T-helper 2 cell treated with Interferon-gamma antibody and Interleukin-4, amounts not matched to agents 100 ng/mL and 5 ng/mL, for 36 hours (primary cell): ENCODE results near the gene CERKL. TPM values are rescaled to one million over a fixed set of nuclear protein-coding genes. Genes with fewer than 3 reads are reported as not detected.

ENCODE experiments used
- intact Hi-C: fragments of 100-400 bp; cut with micrococcal nuclease; formaldehyde crosslinking; loops from one replicate; pipeline ENCODE4 v1.15.1; 2023
- total RNA-seq: library from RNA; stranded (reverse); gene quantifications from 2 replicates; pipeline ENCODE4 v1.2.3, GENCODE V29; 2022

CERKL gene
- total RNA-seq, 1 donor from 2014 or later: 0.07 TPM

GRCh38 chr2:181678861-181679543 lies 22.1 kb upstream of the CERKL start:
- intact Hi-C loops: loop anchor here (5.0 kb wide), 1 partner anchor 107 kb away; no protein-coding TSS in a partner anchor

GRCh38 chr2:181677912-181678586 lies 21.1 kb upstream of the CERKL start:
- intact Hi-C loops: loop anchor here (5.0 kb wide), 1 partner anchor 106 kb away; no protein-coding TSS in a partner anchor

- intact Hi-C loops: loop anchor here (5.0 kb wide), 1 partner anchor 103 kb away; no protein-coding TSS in a partner anchor
These were observed 18.3 kb upstream of the CERKL start for GRCh38 chr2:181675254-181675653.

- intact Hi-C loops: no loop called here
These were observed 17.6 kb upstream of the CERKL start for GRCh38 chr2:181674461-181674860.

GRCh38 chr2:181673173-181673572 lies 16.3 kb upstream of the CERKL start:
- intact Hi-C loops: no loop called here

GRCh38 chr2:181672255-181673008 lies 15.5 kb upstream of the CERKL start:
- intact Hi-C loops: no loop called here

- intact Hi-C loops: no loop called here
These were observed 13.7 kb upstream of the CERKL start for GRCh38 chr2:181670632-181671031.

GRCh38 chr2:181667234-181667633 lies 10.3 kb upstream of the CERKL start:
- intact Hi-C loops: no loop called here

- intact Hi-C loops: no loop called here
These were observed 5.4 kb upstream of the CERKL start for GRCh38 chr2:181662287-181662686.

- intact Hi-C loops: no loop called here
These were observed 3.3 kb upstream of the CERKL start for GRCh38 chr2:181660181-181660580.

GRCh38 chr2:181658444-181658843 lies 1.5 kb upstream of the CERKL start:
- intact Hi-C loops: loop anchor here (5.0 kb wide), 1 partner anchor 71 kb away; no protein-coding TSS in a partner anchor

- intact Hi-C loops: loop anchor here (5.0 kb wide), 1 partner anchor 70 kb away; no protein-coding TSS in a partner anchor
These were observed 474 bp upstream of the CERKL start for GRCh38 chr2:181657379-181657778.

- intact Hi-C loops: loop anchor here (5.0 kb wide), 1 partner anchor 68 kb away; no protein-coding TSS in a partner anchor
These were observed 1.4 kb downstream of the CERKL start for GRCh38 chr2:181655519-181655918.

GRCh38 chr2:181649436-181649979 lies 7.4 kb downstream of the CERKL start:
- intact Hi-C loops: no loop called here

GRCh38 chr2:181648478-181649155 lies 8.3 kb downstream of the CERKL start:
- intact Hi-C loops: no loop called here

- intact Hi-C loops: no loop called here
These were observed 10.4 kb downstream of the CERKL start for GRCh38 chr2:181646415-181646987.

- intact Hi-C loops: no loop called here
These were observed 13.8 kb downstream of the CERKL start for GRCh38 chr2:181643151-181643550.

GRCh38 chr2:181642086-181642485 lies 14.8 kb downstream of the CERKL start:
- intact Hi-C loops: no loop called here

GRCh38 chr2:181639686-181640085 lies 17.2 kb downstream of the CERKL start:
- intact Hi-C loops: no loop called here

- intact Hi-C loops: no loop called here
These were observed 24.0 kb downstream of the CERKL start for GRCh38 chr2:181632733-181633401.
